IPS-18c (cell line): ENCODE data around the gene LARGE1.

ENCODE experiments used
- H3K4me3 ChIP-seq: 2 replicates; pipeline ENCODE4 v1.7.0; 2013; ENCODE audit warnings: low read depth, mild to moderate bottlenecking, low read length, moderate library complexity; ENCODE audit not compliant: insufficient read depth
- H3K9me3 ChIP-seq: one replicate; pipeline ENCODE4 v1.6.1; 2013; ENCODE audit warnings: mild to moderate bottlenecking, low read length, moderate library complexity; ENCODE audit not compliant: control insufficient read depth, insufficient read depth

The LARGE1 gene

GRCh38 chr22:33275073-33275443, 645.2 kb downstream of the LARGE1 start:
- Histone ChIP-seq H3K4me3 (no peak overlapping the region), H3K9me3 (no peaks in the 10 kb centered on the region)

- no peaks in the 10 kb centered on the region for H3K9me3 ChIP-seq
- no peak overlapping the region for H3K4me3 ChIP-seq
Observed at GRCh38 chr22:33274214-33275072, 645.8 kb downstream of the LARGE1 start.

- Histone ChIP-seq H3K9me3 (no peaks in the 10 kb centered on the region), H3K4me3 (no peak overlapping the region)
Observed at GRCh38 chr22:33272871-33273270, 647.4 kb downstream of the LARGE1 start.

GRCh38 chr22:33272180-33272579, 648.1 kb downstream of the LARGE1 start:
- no peaks in the 10 kb centered on the region for H3K9me3 ChIP-seq
- no peak overlapping the region for H3K4me3 ChIP-seq

- H3K9me3 ChIP-seq: no peaks in the 10 kb centered on the region
- H3K4me3 ChIP-seq: no peak overlapping the region
Observed at GRCh38 chr22:33271390-33272161, 648.7 kb downstream of the LARGE1 start.

GRCh38 chr22:33270596-33270995, 649.7 kb downstream of the LARGE1 start:
- no peak overlapping the region for H3K4me3 ChIP-seq
- H3K9me3 ChIP-seq: no peaks in the 10 kb centered on the region

GRCh38 chr22:33261699-33262098, 658.6 kb downstream of the LARGE1 start:
- H3K4me3 ChIP-seq: no peak overlapping the region
- peaks cover 2% of the 10 kb centered on the region for H3K9me3 ChIP-seq

GRCh38 chr22:33260498-33260897, 659.8 kb downstream of the LARGE1 start:
- H3K4me3 ChIP-seq: no peak overlapping the region
- peaks cover 2% of the 10 kb centered on the region for H3K9me3 ChIP-seq

GRCh38 chr22:33255791-33256190, 664.5 kb downstream of the LARGE1 start:
- Histone ChIP-seq H3K4me3 (no peak overlapping the region), H3K9me3 (peaks cover 2% of the 10 kb centered on the region)

- H3K4me3 ChIP-seq: no peak overlapping the region
- no peaks in the 10 kb centered on the region for H3K9me3 ChIP-seq
Observed at GRCh38 chr22:33248948-33249347, 671.3 kb downstream of the LARGE1 start.

- no peak overlapping the region for H3K4me3 ChIP-seq
- H3K9me3 ChIP-seq: no peaks in the 10 kb centered on the region
Observed at GRCh38 chr22:33247758-33248157, 672.5 kb downstream of the LARGE1 start.

GRCh38 chr22:33242078-33242477, 678.2 kb downstream of the LARGE1 start:
- Histone ChIP-seq H3K4me3 (no peak overlapping the region), H3K9me3 (peaks cover 3% of the 10 kb centered on the region)

GRCh38 chr22:33240888-33241475, 679.3 kb downstream of the LARGE1 start:
- peaks cover 3% of the 10 kb centered on the region for H3K9me3 ChIP-seq
- no peak overlapping the region for H3K4me3 ChIP-seq

GRCh38 chr22:33232071-33232470, 688.2 kb downstream of the LARGE1 start:
- no peak overlapping the region for H3K4me3 ChIP-seq
- H3K9me3 ChIP-seq: peaks cover 7% of the 10 kb centered on the region

- Histone ChIP-seq H3K9me3 (peaks cover 5% of the 10 kb centered on the region), H3K4me3 (no peak overlapping the region)
Observed at GRCh38 chr22:33227791-33228190, 692.5 kb downstream of the LARGE1 start.

- Histone ChIP-seq H3K9me3 (peaks cover 1% of the 10 kb centered on the region), H3K4me3 (no peak overlapping the region)
Observed at GRCh38 chr22:33224841-33225240, 695.4 kb downstream of the LARGE1 start.
